ENCODE data around the gene ZNF22.

- no peak for TF ChIP-seq CTCF (IDR thresholded peaks at IDR 0.05)
- no peak for TF ChIP-seq POLR2A (IDR thresholded peaks at IDR 0.05)
Measured at GRCh38 chr10:44965104-44965503, 35.6 kb upstream of the ZNF22 start.
